H1 (cell line): ENCODE data around the gene ABLIM1. TPM values are rescaled to one million over a fixed set of nuclear protein-coding genes. Genes with fewer than 3 reads are reported as not detected.

Experiments
- CTCF ChIP-seq, 3 experiments: IDR thresholded peaks; 1 replicate in 2 of 3; 2 replicates in 1 of 3; pipeline versions ENCODE4 v1.5.1 to v1.6.1; 2011; ENCODE audit warnings: low read length in 3 of 3, mild to moderate bottlenecking in 3 of 3, inconsistent platforms in 2 of 3, low read depth in 1 of 3, moderate library complexity in 1 of 3; ENCODE audit not compliant: insufficient read depth in 1 of 3; ENCODE audit errors: control extremely low read depth in 1 of 3
- polyA plus RNA-seq, 7 experiments: library from polyadenylated mRNA; depleted of rRNA in 3 of 7; stranded (reverse) in 5 of 7; unstranded in 2 of 7; fragments of >200 nt in 5 of 7; fragments of 200-250 nt in 2 of 7; gene quantifications; 1 replicate in 5 of 7; 2 replicates in 1 of 7; 4 replicates in 1 of 7; pipeline versions ENCODE4 v1.2.1 to v1.2.3, GENCODE V29; 2011 to 2013; ENCODE audit warnings: missing spikeins in 2 of 7, mixed read lengths in 2 of 7
- total RNA-seq: library from RNA; stranded (reverse); fragmentation: NEBNext Ultra II Directional; extraction: Animal tissue kit (Norgen Biotek cat#: 25700); gene quantifications from 2 replicates; pipeline ENCODE4 v1.2.1, GENCODE V29; 2021

Gene ABLIM1
- total and polyA plus RNA-seq, 2 of the 8 experiments (the other 6 are each of a cell fraction or from before 2014, with no cell fraction given) = 51.2 to 51.7 TPM

GRCh38 chr10:114616516-114616915 is 41.6 kb downstream of the ABLIM1 start (continued):
- TF ChIP-seq CTCF (IDR thresholded peaks at IDR 0.05; ENCODE audit: control extremely low read depth in 1 of 3, insufficient read depth in 1 of 3, low read depth in 1 of 3, low read length in 3 of 3) = no peak
